K562 (cell line): ENCODE measurements around the gene GTF2I. TPM values are rescaled to one million over a fixed set of nuclear protein-coding genes. Genes with fewer than 3 reads are reported as not detected.
"Not testable (repeated sequence)": the region's sequence is repeated elsewhere in the genome, so short reads cannot be mapped to it uniquely, and the experiment has no call there.

ENCODE experiments used
- ATAC-seq: fragments of 200-7000 bp; cut with Tn5 transposase; 3 replicates; pipeline ENCODE4 v1.9.1; 2020; ENCODE audit warnings: moderate library complexity
- BruUV-seq: library from RNA; stranded (reverse); fragments of 400-500 nt; replicated peaks from 2 replicates; lab custom pipeline; 2021; lab: Mats Ljungman, UMichigan
- CTCF ChIA-PET: fragments of 300-600 bp; formaldehyde crosslinking; extraction: SDS; loops from one replicate; lab custom pipeline; 2021; ENCODE audit warnings: low intra/inter-chr PET ratio; lab: Yijun Ruan, JAX
- POLR2A ChIA-PET: fragments of 300-600, 350-650 bp; sonication (Branson Sonifier 250); formaldehyde crosslinking; extraction: SDS; loops from one replicate; lab custom pipeline; 2021; ENCODE audit warnings: antibody characterized with exemption, inconsistent platforms; lab: Yijun Ruan, JAX
- DNase-seq, 4 experiments: peaks; one replicate each; pipeline versions ENCODE4 v3.0.0 to v3.0.0-alpha.2; 2011 to 2018; ENCODE audit warnings: low spot score in 3 of 4, mixed read lengths in 3 of 4; ENCODE audit errors: extremely low read depth in 1 of 4
- FAIRE-seq: peaks from 2 replicates; lab custom pipeline; 2011; peaks lifted over from hg19 to GRCh38; lab: Jason Lieb, UNC
- H2AFZ ChIP-seq: 2 replicates; pipeline ENCODE4 v1.6.0; 2011; ENCODE audit warnings: low read depth, low read length, control low read depth, inconsistent platforms
- H3K27ac ChIP-seq: fragments of 200-600 bp; 3 replicates; pipeline ENCODE4 v1.8.0; 2011; ENCODE audit warnings: low read depth, mild to moderate bottlenecking, control low read depth, inconsistent platforms, low read length, moderate library complexity, mixed read lengths; ENCODE audit errors: extremely low read depth
- H3K27me3 ChIP-seq, 2 experiments: fragments of 300-600 bp in 1 of 2; 2 replicates in 1 of 2; 3 replicates in 1 of 2; pipeline versions ENCODE4 v1.6.0 to v1.8.0; 2011; ENCODE audit warnings: inconsistent platforms in 2 of 2, low read length in 2 of 2, mild to moderate bottlenecking in 1 of 2, mixed read lengths in 1 of 2, moderate library complexity in 1 of 2; ENCODE audit not compliant: control insufficient read depth in 2 of 2, insufficient read depth in 2 of 2
- H3K36me3 ChIP-seq: fragments of 300-600 bp; 3 replicates; pipeline ENCODE4 v1.8.0; 2011; ENCODE audit warnings: mild to moderate bottlenecking, low read length, inconsistent platforms; ENCODE audit not compliant: control insufficient read depth, insufficient read depth
- H3K4me1 ChIP-seq, 2 experiments: fragments of 200-600 bp in 1 of 2; replicated peaks in 1 of 2; 2 replicates in 1 of 2; 3 replicates in 1 of 2; pipeline versions ENCODE4 v1.5.1 to v1.8.0; 2011; ENCODE audit warnings: inconsistent platforms in 2 of 2, low read length in 2 of 2, mild to moderate bottlenecking in 1 of 2, mixed read lengths in 1 of 2, moderate library complexity in 1 of 2; ENCODE audit not compliant: control insufficient read depth in 2 of 2, insufficient read depth in 2 of 2
- H3K4me2 ChIP-seq: 2 replicates; pipeline ENCODE4 v1.6.1; 2011; ENCODE audit warnings: low read length, control low read depth, inconsistent platforms, mixed read lengths; ENCODE audit not compliant: insufficient read depth
- H3K4me3 ChIP-seq: fragments of 200-600 bp; sonication (generic), shearing (Covaris generic); 2 replicates; pipeline ENCODE4 v1.5.1; 2016; ENCODE audit warnings: control low read depth, inconsistent platforms
- H3K79me2 ChIP-seq: fragments of 200-600 bp; 3 replicates; pipeline ENCODE4 v1.8.0; 2011; ENCODE audit warnings: low read length, inconsistent platforms; ENCODE audit not compliant: control insufficient read depth, insufficient read depth
- H3K9ac ChIP-seq, 2 experiments: 2 replicates each; pipeline versions ENCODE4 v1.6.0 to v1.6.1; 2011; ENCODE audit warnings: low read depth in 2 of 2, low read length in 2 of 2, control low read depth in 1 of 2, inconsistent platforms in 1 of 2, mild to moderate bottlenecking in 1 of 2, mixed read lengths in 1 of 2; ENCODE audit not compliant: insufficient read depth in 1 of 2
- H3K9me1 ChIP-seq: one replicate; pipeline ENCODE4 v1.6.0; 2011; ENCODE audit warnings: inconsistent platforms, mild to moderate bottlenecking, low read length, moderate library complexity; ENCODE audit not compliant: control insufficient read depth, insufficient read depth
- H3K9me3 ChIP-seq: replicated peaks from 2 replicates; pipeline ENCODE4 v1.5.1; 2011; ENCODE audit warnings: low read depth, low read length, inconsistent platforms; ENCODE audit not compliant: control insufficient read depth, insufficient read depth
- H4K20me1 ChIP-seq: replicated peaks from 2 replicates; pipeline ENCODE4 v1.6.1; 2011; ENCODE audit warnings: low read length, inconsistent platforms, mixed read lengths; ENCODE audit not compliant: control insufficient read depth, insufficient read depth
- KLF13 ChIP-seq: fragments of 450-650 bp; IDR thresholded peaks from 2 replicates; pipeline ENCODE4 v1.6.1; 2016; ENCODE audit warnings: missing genetic modification characterization, low read depth, mild to moderate bottlenecking, missing compliant biosample characterization, moderate library complexity, borderline replicate concordance
- POLR2B ChIP-seq: fragments of 450-650 bp; IDR thresholded peaks from 2 replicates; pipeline ENCODE4 v1.6.1; 2018; ENCODE audit warnings: low read depth; ENCODE audit not compliant: partially characterized antibody
- RBM15 ChIP-seq: fragments of 200-400 bp; formaldehyde crosslinking; IDR thresholded peaks from 2 replicates; pipeline ENCODE4 v1.6.1; 2018; ENCODE audit warnings: mild to moderate bottlenecking, low read length, moderate library complexity; ENCODE audit not compliant: insufficient read depth
- WGBS: fragments of 100-300 bp; shearing (Covaris generic); methylation state at CpG from one replicate; pipeline ENCODE4 v1.1.6; 2016; ENCODE audit warnings: low coverage, mixed read lengths; ENCODE audit not compliant: insufficient coverage; ENCODE audit errors: missing lambda C conversion rate; 5-methylcytosine and 5-hydroxymethylcytosine counted together
- in situ Hi-C: fragments of 300-500 bp; cut with MboI; formaldehyde crosslinking; loops from 4 replicates; pipeline ENCODE4 v1.15.0; 2018; ENCODE audit warnings: inconsistent platforms, mixed read lengths
- intact Hi-C: fragments of 100-400 bp; cut with micrococcal nuclease; formaldehyde crosslinking; loops from 2 replicates; pipeline ENCODE4 v1.14.2; 2022
- polyA plus RNA-seq, 8 experiments: library from polyadenylated mRNA; depleted of rRNA in 4 of 8; stranded (reverse) in 5 of 8; unstranded in 3 of 8; fragments of >200 nt; fragmentation: Nextera tagmentation in 2 of 8; fragmentation: Illumina TruSeq in 1 of 8; extraction: Ambion mirVana in 2 of 8; extraction: Trizol in 1 of 8; gene quantifications; 2 replicates each; pipeline versions ENCODE4 v1.2.1 to v1.2.3, GENCODE V29; 2011 to 2014; ENCODE audit warnings: inconsistent platforms in 1 of 8, missing spikeins in 1 of 8
- total RNA-seq, 7 experiments: library from RNA; depleted of rRNA in 6 of 7; stranded (reverse); fragments of >200 nt in 6 of 7; fragmentation: Illumina TruSeq in 2 of 7; extraction: Trizol in 2 of 7; gene quantifications; 2 replicates each; pipeline versions ENCODE4 v1.2.1 to v1.2.3, GENCODE V29; 2011 to 2021; ENCODE audit warnings: low replicate concordance in 1 of 7
- TF ChIP-seq, protein P1 (sequence below): fragments of 450-650 bp; IDR thresholded peaks from 2 replicates; pipeline ENCODE4 v1.6.1; 2016; ENCODE audit warnings: antibody characterized with exemption
- TF ChIP-seq, protein P2 (sequence below), 2 experiments: IDR thresholded peaks; 2 replicates each; pipeline ENCODE4 v1.6.1; 2011; ENCODE audit warnings: borderline replicate concordance in 1 of 2, control low read depth in 1 of 2, low read depth in 1 of 2, low read length in 1 of 2, mild to moderate bottlenecking in 1 of 2, mixed read lengths in 1 of 2, moderate library complexity in 1 of 2; ENCODE audit not compliant: insufficient read depth in 1 of 2, insufficient read length in 1 of 2, poor library complexity in 1 of 2, severe bottlenecking in 1 of 2; ENCODE audit errors: extremely low read depth in 1 of 2
- TF ChIP-seq, protein P3 (sequence below): fragments of 250-450 bp; sonication (Bioruptor Pico); IDR thresholded peaks from 2 replicates; pipeline ENCODE4 v1.8.0; 2022; ENCODE audit warnings: moderate library complexity, mild to moderate bottlenecking, inconsistent platforms

GTF2I gene
- total and polyA plus RNA-seq, 9 of the 15 experiments (the other 6 are each of a cell fraction or from before 2014, with no cell fraction given), result 8.4 to 161 (median 90.0) TPM

DNA sequence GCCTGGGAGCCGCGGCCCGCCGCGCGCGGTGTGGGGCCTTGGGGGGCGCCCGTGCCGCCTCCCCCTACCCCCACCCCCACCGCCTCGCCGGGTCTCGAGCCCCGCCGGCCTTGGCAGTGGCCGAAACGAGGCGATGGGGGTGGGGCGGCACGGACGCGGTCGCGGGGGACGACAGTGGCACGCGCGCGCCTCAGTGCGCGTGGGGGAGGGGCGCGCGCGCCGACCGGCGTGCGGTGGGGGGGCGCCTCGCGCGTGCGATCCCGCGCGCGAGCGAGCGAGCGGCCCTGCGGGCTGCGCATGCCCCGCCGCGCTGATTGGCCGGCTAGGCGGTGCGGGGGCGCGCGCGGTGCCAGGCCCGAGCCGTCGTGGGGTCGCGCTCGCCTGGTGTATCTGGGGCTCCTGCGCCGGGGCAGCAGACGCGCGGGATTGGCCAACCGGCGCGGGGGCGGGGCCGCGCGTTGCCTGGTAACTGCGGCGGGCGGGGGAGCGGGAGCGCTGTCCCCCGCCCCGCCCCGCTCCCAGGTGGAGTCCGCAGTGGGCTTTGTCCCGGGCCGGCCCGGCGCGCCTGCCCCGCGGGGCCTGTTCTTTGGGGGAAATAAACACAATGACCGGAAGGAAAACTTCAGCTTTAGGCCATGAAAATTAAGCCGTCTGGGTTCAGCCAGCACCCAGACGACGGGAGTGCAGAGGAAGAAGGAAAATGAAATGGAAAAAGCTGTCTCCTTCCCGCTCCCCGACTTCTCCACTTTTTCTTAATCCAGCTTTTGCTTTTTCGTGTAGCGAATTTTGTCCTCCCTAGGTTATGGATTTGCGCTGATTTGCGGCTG, 873 bp downstream of the GTF2I start (continued):
- TF ChIP-seq, protein P1, sequence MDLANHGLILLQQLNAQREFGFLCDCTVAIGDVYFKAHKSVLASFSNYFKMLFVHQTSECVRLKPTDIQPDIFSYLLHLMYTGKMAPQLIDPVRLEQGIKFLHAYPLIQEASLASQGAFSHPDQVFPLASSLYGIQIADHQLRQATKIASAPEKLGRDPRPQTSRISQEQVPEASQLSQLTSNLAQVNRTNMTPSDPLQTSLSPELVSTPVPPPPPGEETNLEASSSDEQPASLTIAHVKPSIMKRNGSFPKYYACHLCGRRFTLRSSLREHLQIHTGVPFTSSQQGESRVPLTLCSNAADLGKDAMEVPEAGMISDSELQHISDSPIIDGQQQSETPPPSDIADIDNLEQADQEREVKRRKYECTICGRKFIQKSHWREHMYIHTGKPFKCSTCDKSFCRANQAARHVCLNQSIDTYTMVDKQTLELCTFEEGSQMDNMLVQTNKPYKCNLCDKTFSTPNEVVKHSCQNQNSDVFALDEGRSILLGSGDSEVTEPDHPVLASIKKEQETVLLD, result no peak
- TF ChIP-seq POLR2B, result no peak
- TF ChIP-seq, protein P2, sequence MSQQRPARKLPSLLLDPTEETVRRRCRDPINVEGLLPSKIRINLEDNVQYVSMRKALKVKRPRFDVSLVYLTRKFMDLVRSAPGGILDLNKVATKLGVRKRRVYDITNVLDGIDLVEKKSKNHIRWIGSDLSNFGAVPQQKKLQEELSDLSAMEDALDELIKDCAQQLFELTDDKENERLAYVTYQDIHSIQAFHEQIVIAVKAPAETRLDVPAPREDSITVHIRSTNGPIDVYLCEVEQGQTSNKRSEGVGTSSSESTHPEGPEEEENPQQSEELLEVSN (IDR thresholded peaks at IDR 0.05; ENCODE audit: borderline replicate concordance in 1 of 2, extremely low read depth in 1 of 2, insufficient read depth in 1 of 2, insufficient read length in 1 of 2, low read depth in 1 of 2, low read length in 1 of 2, poor library complexity in 1 of 2, severe bottlenecking in 1 of 2), result peak; percentile 46 to 92
- TF ChIP-seq KLF13 (tag), result no peak
- TF ChIP-seq RBM15, result no peak

DNA sequence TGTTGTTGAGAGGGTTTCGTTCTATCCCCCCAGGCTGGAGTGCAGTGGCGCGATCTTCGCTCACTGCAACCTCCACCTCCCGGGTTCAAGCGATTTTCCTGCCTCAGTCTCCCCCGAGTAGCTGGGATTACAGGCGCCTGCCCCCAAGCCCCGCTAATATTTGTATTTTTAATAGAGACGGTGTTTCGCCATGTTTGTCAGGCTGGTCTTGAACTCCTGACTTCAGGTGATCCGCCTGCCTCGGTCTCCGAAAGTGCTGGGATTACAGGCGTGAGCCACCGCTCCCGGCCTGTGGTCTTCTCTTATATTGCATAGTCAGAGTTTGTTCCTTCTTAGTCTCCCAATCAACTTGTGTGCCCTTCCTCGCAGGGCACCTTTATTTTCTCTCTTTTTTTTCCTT, 2.7 kb downstream of the GTF2I start:
- DNase-seq, FAIRE-seq, H4K20me1 ChIP-seq, H3K9ac ChIP-seq, CTCF ChIA-PET, H3K27ac ChIP-seq, ATAC-seq, H3K27me3 ChIP-seq, H3K9me3 ChIP-seq, H2AFZ ChIP-seq, in situ Hi-C loops, H3K4me3 ChIP-seq, H3K9me1 ChIP-seq, BruUV-seq, intact Hi-C loops: not testable (repeated sequence)
- TF ChIP-seq, protein P3, sequence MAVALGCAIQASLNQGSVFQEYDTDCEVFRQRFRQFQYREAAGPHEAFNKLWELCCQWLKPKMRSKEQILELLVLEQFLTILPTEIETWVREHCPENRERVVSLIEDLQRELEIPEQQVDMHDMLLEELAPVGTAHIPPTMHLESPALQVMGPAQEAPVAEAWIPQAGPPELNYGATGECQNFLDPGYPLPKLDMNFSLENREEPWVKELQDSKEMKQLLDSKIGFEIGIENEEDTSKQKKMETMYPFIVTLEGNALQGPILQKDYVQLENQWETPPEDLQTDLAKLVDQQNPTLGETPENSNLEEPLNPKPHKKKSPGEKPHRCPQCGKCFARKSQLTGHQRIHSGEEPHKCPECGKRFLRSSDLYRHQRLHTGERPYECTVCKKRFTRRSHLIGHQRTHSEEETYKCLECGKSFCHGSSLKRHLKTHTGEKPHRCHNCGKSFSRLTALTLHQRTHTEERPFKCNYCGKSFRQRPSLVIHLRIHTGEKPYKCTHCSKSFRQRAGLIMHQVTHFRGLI (CRISPR knock-in tag), result 0 out of 2 replicates have a peak, but pooled peaks have one; percentile 1
- H3K36me3 ChIP-seq, result peaks cover 34% of the 10 kb centered on the region; the same call in 2 of the 3 replicates
- H3K4me1 ChIP-seq, result peaks cover 25 to 54% of the 10 kb centered on the region in 2 experiments
- peaks cover 81% of the 10 kb centered on the region for H3K79me2 ChIP-seq
- peak overlapping the region; percentile 58; the same call in 1 of the 2 replicates for H3K4me2 ChIP-seq
- POLR2A ChIA-PET, result interaction anchor here (6.3 kb wide), 1 partner anchor 11 kb away, joined by 42 read pairs; no protein-coding TSS in a partner anchor
- WGBS, result 91% methylated on average over 18 of the region's 18 CpGs
